ENCODE data around the gene NUP85. TPM values are rescaled to one million over a fixed set of nuclear protein-coding genes. Genes with fewer than 3 reads are reported as not detected.
A peak's percentile ranks its signal among the peaks of the same experiment; 100 is the strongest.
"Not testable (repeated sequence)": the region's sequence is repeated elsewhere in the genome, so short reads cannot be mapped to it uniquely, and the experiment has no call there.

Gene NUP85
- total RNA-seq, 1 donor from 2014 or later: 44.3 TPM

GRCh38 chr17:75249564-75249963 is 44.1 kb downstream of the NUP85 start:
- Histone ChIP-seq H4K20me1 (ENCODE audit: insufficient read depth, low read length) (peaks cover 56% of the 10 kb centered on the region), H3K27ac (ENCODE audit: low read depth, low read length) (no peak overlapping the region), H3K4me1 (ENCODE audit: insufficient read depth, low read length) (no peaks in the 10 kb centered on the region), H3K9me3 (ENCODE audit: insufficient read depth, low read depth, low read length) (no peaks in the 10 kb centered on the region), H3K9ac (ENCODE audit: low read length) (peak overlapping the region; percentile 34), H3K36me3 (ENCODE audit: insufficient read depth, low read length) (peaks cover 14% of the 10 kb centered on the region), H2AFZ (ENCODE audit: low read depth, low read length) (no peak overlapping the region), H3K4me2 (ENCODE audit: low read length) (peak overlapping the region; percentile 73), H3K4me3 (ENCODE audit: insufficient read depth, low read depth, low read length) (no peak overlapping the region), H3K79me2 (ENCODE audit: insufficient read depth, low read length) (peaks cover 45% of the 10 kb centered on the region), H3K27me3 (ENCODE audit: insufficient read depth, low read length) (no peaks in the 10 kb centered on the region)
- Mint-ChIP-seq H3K27me3 (ENCODE audit: low read depth, unreplicated experiment) (no peaks in the 10 kb centered on the region), H3K4me1 (ENCODE audit: low read depth, unreplicated experiment) (peaks cover 10% of the 10 kb centered on the region), H3K36me3 (ENCODE audit: low read depth, unreplicated experiment) (peaks cover 10% of the 10 kb centered on the region), H3K27ac (ENCODE audit: unreplicated experiment) (no peak overlapping the region), H3K9me3 (ENCODE audit: unreplicated experiment) (no peaks in the 10 kb centered on the region), H3K4me3 (ENCODE audit: unreplicated experiment) (peak overlapping the region; percentile 22)
- DNase-seq (ENCODE audit: low read depth) (no peak), FAIRE-seq (no peak)
- no peak for TF ChIP-seq CTCF (IDR thresholded peaks at IDR 0.05; ENCODE audit: insufficient read depth, low read depth, low read length)
- no peak for TF ChIP-seq EZH2 (IDR thresholded peaks at IDR 0.05; ENCODE audit: insufficient read depth, low read length)

- Mint-ChIP-seq H3K27me3 (ENCODE audit: low read depth, unreplicated experiment) (no peaks in the 10 kb centered on the region), H3K9me3 (ENCODE audit: unreplicated experiment) (no peaks in the 10 kb centered on the region), H3K4me1 (ENCODE audit: low read depth, unreplicated experiment) (peaks cover 10% of the 10 kb centered on the region), H3K4me3 (ENCODE audit: unreplicated experiment) (peak overlapping the region; percentile 31), H3K36me3 (ENCODE audit: low read depth, unreplicated experiment) (peaks cover 9% of the 10 kb centered on the region), H3K27ac (ENCODE audit: unreplicated experiment) (no peak overlapping the region)
- peak overlapping the region; percentile 5 for H3K4me3 ChIP-seq (ENCODE audit: insufficient read depth, low read depth, low read length)
- H3K9ac ChIP-seq (ENCODE audit: low read length): peak overlapping the region; percentile 34
- no peak for FAIRE-seq
- H3K27me3 ChIP-seq (ENCODE audit: insufficient read depth, low read length): no peaks in the 10 kb centered on the region
- H3K27ac ChIP-seq (ENCODE audit: low read depth, low read length): no peak overlapping the region
- H3K4me2 ChIP-seq (ENCODE audit: low read length): peak overlapping the region; percentile 73
- H4K20me1 ChIP-seq (ENCODE audit: insufficient read depth, low read length): peaks cover 56% of the 10 kb centered on the region
- no peaks in the 10 kb centered on the region for H3K4me1 ChIP-seq (ENCODE audit: insufficient read depth, low read length)
- peaks cover 10% of the 10 kb centered on the region for H3K36me3 ChIP-seq (ENCODE audit: insufficient read depth, low read length)
- peaks cover 45% of the 10 kb centered on the region for H3K79me2 ChIP-seq (ENCODE audit: insufficient read depth, low read length)
- TF ChIP-seq EZH2 (IDR thresholded peaks at IDR 0.05; ENCODE audit: insufficient read depth, low read length) (no peak), CTCF (IDR thresholded peaks at IDR 0.05; ENCODE audit: insufficient read depth, low read depth, low read length) (no peak)
- no peaks in the 10 kb centered on the region for H3K9me3 ChIP-seq (ENCODE audit: insufficient read depth, low read depth, low read length)
- no peak for DNase-seq (ENCODE audit: low read depth)
- no peak overlapping the region for H2AFZ ChIP-seq (ENCODE audit: low read depth, low read length)
These were observed 44.6 kb downstream of the NUP85 start for GRCh38 chr17:75250009-75250471.

- H2AFZ ChIP-seq (ENCODE audit: low read depth, low read length): no peak overlapping the region
- H3K4me3 ChIP-seq (ENCODE audit: insufficient read depth, low read depth, low read length): no peak overlapping the region
- no peaks in the 10 kb centered on the region for H3K27me3 ChIP-seq (ENCODE audit: insufficient read depth, low read length)
- H3K36me3 Mint-ChIP-seq (ENCODE audit: low read depth, unreplicated experiment): peaks cover 3% of the 10 kb centered on the region
- H3K36me3 ChIP-seq (ENCODE audit: insufficient read depth, low read length): no peaks in the 10 kb centered on the region
- no peak overlapping the region for H3K9ac ChIP-seq (ENCODE audit: low read length)
- peaks cover 49% of the 10 kb centered on the region for H3K79me2 ChIP-seq (ENCODE audit: insufficient read depth, low read length)
- FAIRE-seq (no peak), DNase-seq (ENCODE audit: low read depth) (no peak)
- H3K4me3 Mint-ChIP-seq (ENCODE audit: unreplicated experiment): no peak overlapping the region
- H3K4me1 ChIP-seq (ENCODE audit: insufficient read depth, low read length): no peaks in the 10 kb centered on the region
- H3K27ac Mint-ChIP-seq (ENCODE audit: unreplicated experiment): no peak overlapping the region
- peaks cover 39% of the 10 kb centered on the region for H4K20me1 ChIP-seq (ENCODE audit: insufficient read depth, low read length)
- H3K4me1 Mint-ChIP-seq (ENCODE audit: low read depth, unreplicated experiment): peaks cover 19% of the 10 kb centered on the region
- no peak overlapping the region for H3K27ac ChIP-seq (ENCODE audit: low read depth, low read length)
- TF ChIP-seq EZH2 (IDR thresholded peaks at IDR 0.05; ENCODE audit: insufficient read depth, low read length): no peak
- TF ChIP-seq CTCF (IDR thresholded peaks at IDR 0.05; ENCODE audit: insufficient read depth, low read depth, low read length): no peak
- no peaks in the 10 kb centered on the region for H3K9me3 ChIP-seq (ENCODE audit: insufficient read depth, low read depth, low read length)
- no peaks in the 10 kb centered on the region for H3K9me3 Mint-ChIP-seq (ENCODE audit: unreplicated experiment)
- no peak overlapping the region for H3K4me2 ChIP-seq (ENCODE audit: low read length)
- H3K27me3 Mint-ChIP-seq (ENCODE audit: low read depth, unreplicated experiment): no peaks in the 10 kb centered on the region
These were observed 46.7 kb downstream of the NUP85 start for GRCh38 chr17:75252039-75252816.

GRCh38 chr17:75255954-75256698 is 50.6 kb downstream of the NUP85 start:
- Mint-ChIP-seq H3K4me1 (ENCODE audit: low read depth, unreplicated experiment) (peaks cover 19% of the 10 kb centered on the region), H3K27ac (ENCODE audit: unreplicated experiment) (peak overlapping the region; percentile 41)
- not testable (repeated sequence) for H3K9me3 Mint-ChIP-seq (ENCODE audit: unreplicated experiment); H3K27me3 ChIP-seq (ENCODE audit: insufficient read depth, low read length); H3K36me3 ChIP-seq (ENCODE audit: insufficient read depth, low read length); H3K4me3 Mint-ChIP-seq (ENCODE audit: unreplicated experiment); H3K9me3 ChIP-seq (ENCODE audit: insufficient read depth, low read depth, low read length); H3K4me2 ChIP-seq (ENCODE audit: low read length); H3K9ac ChIP-seq (ENCODE audit: low read length); H3K27ac ChIP-seq (ENCODE audit: low read depth, low read length); H2AFZ ChIP-seq (ENCODE audit: low read depth, low read length); H3K27me3 Mint-ChIP-seq (ENCODE audit: low read depth, unreplicated experiment); H3K36me3 Mint-ChIP-seq (ENCODE audit: low read depth, unreplicated experiment); FAIRE-seq; H3K4me1 ChIP-seq (ENCODE audit: insufficient read depth, low read length); DNase-seq (ENCODE audit: low read depth); H3K4me3 ChIP-seq (ENCODE audit: insufficient read depth, low read depth, low read length)
- Histone ChIP-seq H4K20me1 (ENCODE audit: insufficient read depth, low read length) (peaks cover 37% of the 10 kb centered on the region), H3K79me2 (ENCODE audit: insufficient read depth, low read length) (peaks cover 50% of the 10 kb centered on the region)
